Measurements from ENCODE around the gene SZT2.

The SZT2 gene

DNA sequence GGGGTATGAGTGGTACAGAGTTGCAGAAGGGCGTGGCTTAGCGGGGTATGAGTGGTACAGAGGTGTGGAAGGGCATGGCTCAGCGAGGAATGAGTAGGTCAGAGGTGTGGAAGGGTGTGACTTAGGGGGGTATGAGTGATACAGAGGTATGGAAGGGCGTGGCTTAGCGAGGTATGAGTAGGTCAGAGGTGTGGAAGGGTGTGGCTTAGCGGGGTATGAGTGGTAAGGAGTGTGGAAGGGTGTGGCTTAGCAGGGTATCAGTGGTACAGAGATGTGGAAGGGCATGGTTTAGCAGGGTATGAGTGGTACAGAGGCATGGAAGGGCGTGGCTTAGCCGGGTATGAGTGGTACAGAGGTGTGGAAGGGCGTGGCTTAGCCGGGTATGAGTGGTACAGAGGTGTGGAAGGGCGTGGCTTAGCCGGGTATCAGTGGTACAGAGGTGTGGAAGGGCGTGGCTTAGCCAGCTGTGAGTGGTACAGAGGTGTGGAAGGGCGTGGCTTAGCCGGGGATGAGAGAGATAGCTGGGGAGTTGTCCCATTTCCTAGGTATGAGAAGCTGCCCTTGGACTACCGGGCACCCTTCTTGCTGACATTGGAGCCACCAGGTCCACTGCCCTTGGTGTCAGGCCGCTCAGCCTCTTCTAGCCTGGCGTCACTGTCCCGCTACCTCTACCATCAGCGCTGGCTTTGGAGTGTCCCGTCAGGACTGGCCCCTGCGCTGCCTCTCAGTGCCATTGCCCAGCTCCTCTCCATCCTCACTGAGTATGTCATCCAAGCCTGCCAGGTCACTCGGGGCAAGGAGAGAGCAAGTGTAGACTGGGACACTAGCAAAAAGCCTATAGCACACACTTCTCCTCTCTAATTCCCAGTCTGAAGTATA is 34.2 kb downstream of the SZT2 start:
- DNase-seq (ENCODE audit: low read depth), result no peak

DNA sequence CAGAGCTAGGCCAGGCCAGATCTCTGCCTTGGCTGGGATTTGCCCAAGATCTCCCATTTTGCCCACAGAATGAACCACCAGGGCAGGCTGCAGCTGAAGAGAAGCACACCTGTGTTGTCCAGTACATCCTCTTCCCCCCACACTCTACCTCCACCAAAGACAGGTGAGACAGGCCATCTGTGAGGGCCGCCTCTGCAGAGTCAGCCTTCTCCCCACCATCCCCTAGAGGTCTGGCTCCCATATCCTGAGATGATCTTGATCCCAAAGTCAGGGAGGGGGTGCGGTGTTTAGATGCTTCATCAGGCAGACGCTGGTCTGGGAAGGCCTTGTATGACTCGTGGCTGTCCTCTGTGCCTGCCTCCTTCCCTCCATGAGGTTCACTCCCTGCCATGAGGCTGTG is 35.3 kb downstream of the SZT2 start:
- no peak for DNase-seq (ENCODE audit: low read depth)

DNA sequence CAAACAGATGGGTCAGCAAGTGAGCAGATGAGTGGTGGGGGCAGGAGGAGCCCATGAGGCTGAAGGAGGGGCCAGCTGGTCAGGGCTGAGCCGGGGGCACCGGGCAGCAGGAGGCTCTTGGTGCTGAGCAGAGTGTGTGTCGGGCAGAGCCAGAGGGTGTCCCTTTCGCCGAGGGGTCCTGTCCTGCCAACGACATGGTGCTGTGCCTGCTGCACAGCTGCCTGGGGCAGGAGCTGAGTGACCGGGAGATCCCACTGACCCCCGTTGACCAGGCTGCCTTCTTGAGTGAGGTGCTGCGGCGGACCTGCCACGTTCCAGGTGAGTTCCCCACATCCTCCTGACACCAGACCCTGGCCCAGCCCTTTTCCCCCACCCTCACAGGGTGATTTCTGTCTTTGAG is 36.5 kb downstream of the SZT2 start:
- DNase-seq (ENCODE audit: low read depth), result no peak

DNA sequence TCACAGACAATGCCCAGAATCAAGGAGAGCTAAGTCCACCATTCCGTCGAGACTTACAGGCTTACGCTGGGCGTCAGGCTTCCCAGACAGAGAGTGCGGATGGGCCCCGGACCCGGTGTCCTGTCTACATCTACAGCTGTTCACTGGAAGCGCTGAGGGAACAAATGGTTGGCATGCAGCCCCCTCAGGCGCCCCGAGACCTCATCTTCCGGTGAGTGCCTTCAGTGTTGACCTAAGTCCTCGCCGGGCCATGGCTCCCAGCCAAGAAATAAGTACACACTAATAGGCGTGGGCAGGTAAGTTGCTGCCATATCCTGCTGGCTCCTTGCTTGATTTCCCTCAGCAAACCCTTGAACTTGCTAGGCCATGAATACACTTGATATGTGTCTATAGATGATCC is 37.8 kb downstream of the SZT2 start:
- DNase-seq (ENCODE audit: low read depth), result no peak

DNA sequence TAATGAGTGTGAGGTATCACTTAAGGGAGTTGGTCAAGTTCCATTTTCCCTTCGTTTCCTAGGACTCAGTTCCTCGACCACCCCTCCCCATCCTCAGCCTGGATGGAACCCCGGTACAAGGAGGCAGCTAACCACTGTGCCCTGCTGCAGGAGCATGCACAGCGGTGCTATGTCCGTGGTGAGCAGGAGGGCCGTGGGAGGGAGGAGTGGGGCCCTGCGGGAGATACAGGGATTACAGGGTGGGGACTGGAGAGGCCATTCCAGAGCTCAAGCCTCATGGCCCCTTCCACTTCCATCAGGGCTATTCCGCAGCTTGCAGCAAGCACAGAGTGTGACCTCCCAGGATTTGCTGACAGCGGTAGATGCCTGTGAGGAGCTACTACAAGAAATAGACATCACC is 38.2 kb downstream of the SZT2 start:
- DNase-seq (ENCODE audit: low read depth), result no peak

DNA sequence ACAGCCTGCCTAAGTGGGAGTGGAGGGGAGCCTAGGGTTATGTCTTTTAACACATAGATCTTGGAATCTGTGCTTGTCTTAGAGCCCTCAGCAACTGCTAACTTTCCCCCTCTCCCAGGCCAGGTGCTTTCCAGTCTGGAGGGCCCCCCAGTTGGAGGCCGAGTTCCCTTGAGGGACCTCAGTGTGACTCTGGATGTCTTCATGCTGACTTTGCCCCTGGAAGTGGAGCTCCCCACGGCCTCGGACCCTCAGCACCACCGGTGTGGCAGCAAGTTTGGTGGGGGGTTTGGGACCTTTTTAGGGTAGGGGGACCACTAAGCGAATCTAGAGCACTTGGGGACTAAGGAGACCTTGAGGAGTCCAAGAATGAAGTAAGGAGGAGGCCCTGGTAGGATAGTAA is 41.1 kb downstream of the SZT2 start:
- DNase-seq (ENCODE audit: low read depth), result no peak

DNA sequence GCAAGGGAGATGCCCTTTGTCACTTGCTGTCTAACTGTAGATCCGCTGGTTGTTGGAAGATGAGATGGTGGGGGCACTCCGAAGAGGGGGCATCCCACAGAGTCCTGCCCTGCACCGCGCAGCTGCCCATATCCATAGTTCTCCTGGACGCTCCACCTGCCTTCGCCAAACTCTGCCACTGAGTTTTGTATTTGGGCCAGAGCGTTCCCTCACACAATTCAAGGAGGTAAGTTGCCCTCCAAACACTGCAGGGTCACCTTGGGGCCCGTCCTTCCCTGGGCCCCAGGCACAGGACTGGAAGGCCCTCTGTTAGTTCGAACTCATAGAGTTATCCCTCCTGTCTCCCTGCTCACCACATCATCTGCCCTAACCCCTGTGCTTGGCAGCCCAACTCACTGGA is 42.0 kb downstream of the SZT2 start:
- DNase-seq (ENCODE audit: low read depth), result no peak

DNA sequence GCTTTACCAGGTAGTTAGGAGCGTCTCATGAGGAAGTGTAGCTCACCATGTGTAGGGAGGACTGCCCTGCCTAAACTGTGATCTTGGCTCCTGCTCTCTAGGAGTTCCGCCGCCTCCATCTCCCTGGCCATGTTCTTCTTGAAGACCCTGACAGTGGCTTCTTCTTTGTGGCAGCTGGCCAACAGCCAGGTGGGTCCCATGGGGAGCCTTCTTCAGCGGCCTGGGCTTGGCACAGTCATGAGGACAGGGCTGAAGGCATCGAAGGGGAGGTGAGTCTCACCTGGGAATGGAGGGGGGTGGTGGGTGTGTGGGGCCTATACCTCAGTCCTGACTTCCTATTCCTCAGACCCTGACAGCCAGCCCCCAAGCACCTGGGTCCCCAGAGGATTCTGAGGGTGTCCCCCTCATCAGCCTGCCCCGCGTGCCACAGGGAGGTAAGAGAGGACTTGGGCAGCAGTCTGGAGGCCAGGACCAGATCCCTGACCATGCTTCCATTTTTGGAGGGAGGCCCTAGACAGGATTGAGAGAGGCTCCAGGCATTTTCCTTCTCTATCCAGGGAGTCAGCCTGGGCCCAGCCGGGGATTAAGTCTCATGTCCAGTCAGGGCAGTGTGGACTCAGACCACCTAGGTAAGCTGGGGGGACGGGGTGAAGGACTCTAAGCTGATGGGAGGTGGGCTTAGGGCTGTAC is 42.6 kb downstream of the SZT2 start:
- DNase-seq (ENCODE audit: low read depth), result no peak

DNA sequence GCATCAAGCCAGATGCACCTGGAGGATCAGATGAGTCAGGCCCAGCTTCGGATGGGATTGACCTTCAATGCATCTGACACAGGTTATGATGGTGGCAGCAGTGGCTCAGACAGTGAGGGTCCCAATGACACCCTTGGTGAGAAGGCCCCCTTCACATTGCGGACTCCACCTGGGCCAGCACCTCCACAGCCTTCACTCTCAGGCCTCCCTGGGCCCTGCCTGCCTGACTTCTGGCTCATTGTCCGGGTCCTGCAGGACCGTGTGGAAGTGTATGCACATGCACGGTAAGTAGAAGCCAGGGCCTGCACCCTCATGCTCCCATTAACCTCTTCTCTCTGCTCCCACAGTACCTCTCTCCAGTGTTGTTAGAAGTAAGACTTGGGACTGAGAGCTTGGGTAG is 43.2 kb downstream of the SZT2 start:
- no peak for DNase-seq (ENCODE audit: low read depth)

DNA sequence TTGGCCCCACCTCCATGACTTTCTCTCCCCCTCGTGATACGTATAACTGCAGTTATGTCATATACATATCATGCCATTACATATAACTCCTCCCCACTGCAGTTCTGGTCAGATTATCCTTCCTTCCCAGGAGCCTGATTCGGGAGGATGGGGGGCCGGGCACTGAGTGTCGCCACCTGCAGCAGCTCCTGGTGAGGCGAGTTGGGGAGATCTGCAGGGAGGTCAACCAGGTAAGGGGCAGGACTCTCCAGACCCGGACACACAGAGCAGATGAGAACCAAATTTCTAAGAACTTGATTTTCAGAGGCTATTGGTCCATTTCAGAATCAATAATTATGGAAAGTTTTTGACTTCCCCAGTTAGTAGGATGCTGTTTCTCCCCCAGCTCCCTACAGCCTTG is 44.6 kb downstream of the SZT2 start:
- no peak for DNase-seq (ENCODE audit: low read depth)

DNA sequence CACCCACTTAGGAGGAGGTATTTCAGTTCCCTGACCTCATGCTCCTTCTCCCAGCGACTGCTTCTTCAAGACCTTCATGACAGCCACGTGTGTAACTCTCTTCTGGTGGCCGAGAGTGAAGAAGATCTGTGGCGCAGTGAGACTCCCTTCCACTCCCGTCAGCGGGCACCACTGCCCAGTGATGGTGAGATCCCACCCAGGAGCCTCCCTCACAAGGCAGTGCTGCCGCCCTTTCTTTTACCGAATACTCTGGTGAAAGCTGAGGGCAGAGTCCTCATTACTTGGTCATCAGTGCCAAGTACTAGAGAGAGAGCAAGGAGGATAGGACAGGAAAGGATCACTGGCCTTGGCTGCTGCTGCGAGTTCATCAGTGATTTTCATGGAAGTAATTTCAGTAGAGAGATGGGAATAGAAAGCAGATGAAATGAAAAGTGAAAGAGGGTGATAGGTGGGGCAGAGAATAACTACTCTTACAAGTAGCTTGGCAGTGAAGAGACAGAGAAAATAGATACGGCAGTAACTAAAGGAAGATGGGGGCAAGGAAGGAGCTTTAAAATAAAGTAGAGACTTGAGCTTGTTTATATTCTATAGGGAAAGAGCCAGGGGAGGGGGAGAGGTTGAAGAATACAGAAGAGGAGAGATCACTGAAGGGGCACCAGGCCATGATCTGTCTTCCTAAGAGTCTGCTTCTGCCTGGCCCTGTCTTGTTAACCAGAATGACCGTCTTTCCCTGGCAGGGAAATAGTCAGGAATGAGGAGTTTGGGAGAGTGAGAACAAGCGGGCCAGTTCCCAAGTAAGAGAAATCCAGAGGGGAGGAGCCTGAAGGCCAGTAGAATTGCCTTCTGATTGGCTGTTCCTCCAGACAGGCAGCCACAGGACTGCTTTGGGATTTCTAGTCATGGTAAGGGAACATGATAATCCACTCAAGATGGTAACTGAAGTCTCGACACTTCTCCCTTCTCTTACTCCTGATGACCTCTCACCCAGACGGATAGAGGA is 45.7 kb downstream of the SZT2 start:
- no peak for DNase-seq (ENCODE audit: low read depth)

DNA sequence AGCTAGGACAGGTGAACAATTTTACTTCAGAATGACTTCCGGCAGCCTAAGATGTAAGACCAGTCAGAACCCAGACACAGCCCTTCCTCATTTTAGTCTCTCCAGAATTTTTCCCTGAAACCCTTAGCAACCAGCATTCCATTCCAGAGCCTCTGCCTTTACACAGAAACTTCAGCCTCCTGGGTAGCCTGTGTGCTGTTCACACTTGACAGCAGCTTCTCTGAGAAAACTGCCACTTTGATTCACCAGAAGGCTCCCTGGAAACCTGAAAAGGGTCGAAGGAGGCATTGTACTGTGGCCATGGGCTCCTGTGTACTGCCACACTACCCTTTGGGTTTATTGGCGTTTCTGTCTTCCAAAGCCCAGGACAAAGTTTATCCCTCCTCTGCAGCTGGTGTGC is 46.7 kb downstream of the SZT2 start:
- no peak for DNase-seq (ENCODE audit: low read depth)

DNA sequence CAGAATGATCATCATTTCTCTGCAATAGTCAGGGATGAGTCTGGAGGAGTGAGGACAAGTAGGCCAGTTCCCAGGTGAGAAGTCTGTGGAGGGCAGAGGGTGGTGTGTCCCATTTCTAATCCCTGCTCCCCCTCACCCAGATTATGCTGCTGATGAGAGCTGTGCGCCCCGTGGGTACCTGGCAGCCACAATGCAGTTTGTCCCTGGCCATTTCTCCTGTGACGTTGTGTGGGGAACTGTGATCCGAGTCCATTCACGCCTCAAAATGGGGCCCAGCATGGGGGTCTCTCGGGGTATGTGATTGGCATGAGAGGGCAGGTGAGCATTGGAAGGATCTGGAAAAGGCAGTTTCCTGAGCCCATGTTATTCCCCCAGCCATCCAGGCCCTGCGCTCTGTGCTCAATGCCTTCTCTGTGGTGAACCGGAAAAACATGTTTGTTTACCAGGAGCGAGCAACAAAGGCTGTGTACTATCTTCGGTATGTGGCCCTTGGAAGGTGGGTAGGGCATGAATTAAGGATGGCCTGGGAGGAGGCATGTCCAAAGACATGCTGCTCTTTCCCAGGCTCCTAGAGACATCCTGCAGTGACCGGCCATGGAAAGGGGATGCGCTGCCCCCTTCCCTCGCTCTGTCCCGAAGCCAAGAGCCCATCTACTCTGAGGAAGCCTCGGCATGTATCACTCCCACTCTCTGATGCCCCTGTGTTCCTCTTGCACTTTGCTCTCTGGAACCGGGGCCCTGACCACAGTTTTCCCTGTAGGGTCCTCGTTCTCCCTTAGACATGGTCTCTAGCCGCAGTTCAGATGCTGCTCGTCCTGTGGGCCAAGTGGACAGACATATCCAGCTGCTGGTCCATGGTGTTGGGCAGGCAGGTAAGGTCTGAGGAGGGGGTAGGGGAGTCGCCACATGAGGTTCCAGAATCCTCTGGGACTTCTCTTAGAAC is 47.6 kb downstream of the SZT2 start:
- no peak for DNase-seq (ENCODE audit: low read depth)

DNA sequence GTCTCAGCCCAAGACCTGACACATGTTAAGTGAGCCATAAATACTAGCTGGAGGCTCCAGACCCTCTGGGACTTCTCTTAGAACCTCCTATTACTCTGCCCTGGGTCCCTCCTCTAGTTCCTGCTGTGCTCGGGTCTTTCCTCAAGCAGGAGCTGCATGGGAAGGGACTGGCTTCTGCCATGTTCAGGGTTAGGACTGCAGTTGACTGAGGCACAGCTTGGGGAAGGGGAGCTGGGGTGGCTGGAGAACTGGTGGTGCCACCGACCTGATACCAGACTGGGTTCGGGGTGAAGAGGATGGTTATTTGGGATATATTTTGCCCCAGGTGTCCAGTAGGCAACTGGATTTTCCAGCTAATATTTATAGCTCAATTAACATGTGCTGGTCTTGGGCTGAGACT is 48.3 kb downstream of the SZT2 start:
- DNase-seq (ENCODE audit: low read depth), result no peak

DNA sequence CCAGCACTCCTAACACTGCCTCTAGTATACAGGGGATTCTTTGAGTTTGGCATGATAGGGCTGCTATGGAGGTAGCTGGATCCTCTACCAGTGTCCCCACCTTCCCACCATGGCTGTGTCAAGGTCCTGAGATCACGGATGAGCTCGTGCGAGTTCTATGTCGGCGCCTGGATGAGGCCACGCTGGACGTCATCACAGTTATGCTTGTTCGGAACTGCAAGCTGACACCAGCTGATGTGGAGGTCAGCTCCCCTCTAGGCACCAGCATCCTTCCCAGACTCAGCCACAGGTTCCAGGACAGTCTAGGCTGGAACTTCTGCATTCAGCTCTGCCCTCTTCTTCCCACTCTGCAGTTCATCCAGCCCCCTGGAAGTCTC is 48.9 kb downstream of the SZT2 start:
- no peak for DNase-seq (ENCODE audit: low read depth)

DNA sequence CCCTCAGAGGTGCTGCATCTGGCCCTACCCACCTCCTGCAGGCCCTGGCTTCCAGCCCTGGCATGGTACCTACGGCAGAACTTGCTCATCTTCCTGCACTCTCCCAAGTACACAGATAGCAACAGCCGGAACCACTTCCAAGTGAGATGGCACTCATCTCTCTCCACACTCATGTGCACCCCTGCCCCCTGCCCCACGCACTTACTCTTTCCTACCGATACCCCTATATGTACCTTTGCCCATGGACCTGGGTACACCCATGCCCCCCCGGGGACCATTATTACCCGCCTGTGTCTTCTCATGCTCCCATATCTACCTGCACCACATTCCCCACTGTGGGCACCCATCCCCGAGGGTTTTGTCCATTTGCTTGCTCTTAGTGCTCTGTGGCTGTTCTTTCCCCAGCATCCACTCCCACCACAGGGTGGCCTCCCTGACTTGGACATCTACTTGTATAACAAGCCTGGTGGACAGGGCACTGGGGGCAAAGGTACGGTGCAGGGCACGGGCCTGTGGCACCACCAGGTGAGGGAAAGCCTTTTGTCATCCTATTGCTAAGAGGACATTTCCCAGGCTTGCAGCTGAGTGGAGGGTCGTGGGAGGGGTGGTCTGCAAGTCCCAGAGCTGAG is 49.4 kb downstream of the SZT2 start:
- no peak for DNase-seq (ENCODE audit: low read depth)

DNA sequence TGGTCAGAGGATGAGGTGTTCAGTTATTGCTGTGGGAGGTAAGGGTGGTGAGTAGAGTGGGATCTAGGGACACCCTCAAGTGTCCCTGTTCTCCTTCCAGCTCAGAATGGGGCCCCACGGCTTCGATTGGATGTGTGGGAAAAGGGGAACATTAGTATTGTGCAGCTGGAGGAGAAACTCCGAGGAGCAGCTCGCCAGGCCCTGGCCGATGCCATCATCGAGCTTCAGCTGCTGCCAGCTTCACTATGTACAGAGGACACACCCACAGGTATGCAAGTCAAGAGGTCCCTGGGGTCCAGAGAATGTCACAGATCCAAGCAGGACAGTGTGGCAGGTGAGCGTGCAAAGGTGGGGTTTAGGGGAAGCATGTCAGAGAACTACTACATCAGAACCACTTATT is 50.1 kb downstream of the SZT2 start:
- DNase-seq (ENCODE audit: low read depth), result no peak

DNA sequence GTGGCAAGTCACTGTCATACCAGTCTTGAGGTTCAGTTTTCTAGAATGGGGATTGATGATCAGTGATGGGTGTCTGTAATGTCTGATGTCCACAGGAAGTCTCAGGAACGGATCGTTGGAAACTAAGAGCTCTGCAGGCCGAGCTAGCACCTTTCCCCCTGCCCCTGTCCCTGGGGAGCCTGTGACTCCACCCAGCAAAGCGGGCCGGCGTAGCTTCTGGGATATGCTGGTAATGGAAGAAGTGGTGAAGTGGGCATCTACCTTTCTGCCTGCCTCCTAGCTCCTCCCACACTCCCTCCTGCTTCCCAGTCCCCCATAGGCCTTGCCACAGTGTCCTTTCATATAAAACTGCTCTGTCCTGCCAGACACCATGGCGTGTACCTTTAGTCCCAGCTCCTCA is 50.7 kb downstream of the SZT2 start:
- no peak for DNase-seq (ENCODE audit: low read depth)

DNA sequence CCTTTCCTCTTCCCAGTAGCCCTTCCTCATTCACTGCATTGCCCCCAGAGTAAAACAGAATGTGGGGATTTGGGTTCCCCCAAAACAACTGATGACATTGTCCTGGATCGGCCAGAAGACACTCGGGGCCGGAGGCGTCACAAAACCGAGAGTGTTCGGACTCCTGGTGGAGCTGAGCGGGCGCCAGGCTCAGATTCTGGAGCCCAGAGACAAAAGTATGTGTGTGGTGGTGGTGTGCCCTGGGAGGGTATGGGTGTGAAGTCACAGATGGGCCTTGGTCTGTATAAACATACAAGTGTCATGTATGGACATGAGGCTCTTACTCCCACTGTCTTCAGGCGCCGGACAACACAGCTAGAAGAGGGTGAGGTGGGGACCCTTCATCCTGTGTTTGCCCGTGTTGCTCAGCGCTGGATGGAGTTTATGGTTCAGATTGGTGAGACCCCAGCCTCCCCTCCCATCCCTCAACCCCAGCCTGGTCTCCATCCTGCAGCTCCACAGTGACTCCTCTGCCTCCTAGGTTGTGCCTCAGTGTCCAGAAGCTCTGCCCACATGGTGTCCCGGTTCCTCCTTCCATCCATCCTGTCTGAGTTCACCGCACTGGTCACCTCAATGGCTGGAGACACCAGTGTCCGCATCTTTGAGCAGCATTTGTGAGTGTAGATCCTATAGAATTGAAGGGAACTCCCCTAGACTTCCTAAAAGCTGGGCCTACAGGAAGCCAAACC is 51.6 kb downstream of the SZT2 start:
- DNase-seq (ENCODE audit: low read depth), result no peak

Data from stimulated activated CD8-positive, alpha-beta memory T cell treated with anti-CD3 and anti-CD28 coated beads, Interleukin-4, amount 100 ng/mL, for 24 hours (primary cell).